HepG2 (cell line): Measurements from ENCODE around the gene WIPF2. TPM values are rescaled to one million over a fixed set of nuclear protein-coding genes. Genes with fewer than 3 reads are reported as not detected.

Experiments used
- DR1 ChIP-seq: sonication (generic); formaldehyde crosslinking; IDR thresholded peaks from 2 replicates; pipeline ENCODE4 v1.8.0; 2021; ENCODE audit warnings: mild to moderate bottlenecking, missing genetic modification reagents, inconsistent platforms
- HIVEP1 ChIP-seq: sonication (generic); formaldehyde crosslinking; IDR thresholded peaks from 2 replicates; pipeline ENCODE4 v1.4.0; 2020; ENCODE audit warnings: mild to moderate bottlenecking, missing genetic modification reagents
- KAT7 ChIP-seq: IDR thresholded peaks from 2 replicates; pipeline ENCODE4 v1.6.1; 2018; ENCODE audit warnings: borderline replicate concordance, missing compliant biosample characterization
- NCOA1 ChIP-seq: sonication (generic); formaldehyde crosslinking; IDR thresholded peaks from 2 replicates; pipeline ENCODE4 v1.9.0; 2021; ENCODE audit warnings: missing genetic modification reagents
- NR2F1 ChIP-seq, 2 experiments: fragments of 450-650 bp in 1 of 2; formaldehyde crosslinking in 1 of 2; IDR thresholded peaks; 2 replicates each; pipeline versions ENCODE4 v1.5.0 to v1.6.1; 2016 to 2020; ENCODE audit warnings: mild to moderate bottlenecking in 1 of 2, missing compliant biosample characterization in 1 of 2, missing genetic modification reagents in 1 of 2, moderate library complexity in 1 of 2
- PRPF4 ChIP-seq: fragments of 200-400 bp; formaldehyde crosslinking; IDR thresholded peaks from 2 replicates; pipeline ENCODE4 v1.6.1; 2016; ENCODE audit warnings: low read length, low read depth; ENCODE audit not compliant: poor library complexity, severe bottlenecking
- RBM39 ChIP-seq: fragments of 200-400 bp; formaldehyde crosslinking; IDR thresholded peaks from one replicate; pipeline ENCODE4 v1.6.1; 2018; ENCODE audit warnings: antibody characterized with exemption, mild to moderate bottlenecking, low read depth, low read length; ENCODE audit not compliant: poor library complexity, severe bottlenecking
- XRCC5 ChIP-seq: fragments of 200-400 bp; formaldehyde crosslinking; optimal IDR thresholded peaks from 2 replicates; pipeline ENCODE3; 2017; ENCODE audit warnings: mild to moderate bottlenecking, low read length
- ZFP36L2 ChIP-seq: sonication (generic); formaldehyde crosslinking; IDR thresholded peaks from 2 replicates; pipeline ENCODE4 v1.4.0; 2020; ENCODE audit warnings: missing genetic modification reagents
- ZMYM3 ChIP-seq: sonication (generic); formaldehyde crosslinking; IDR thresholded peaks from 2 replicates; pipeline ENCODE4 v1.5.1; 2020; ENCODE audit warnings: mild to moderate bottlenecking, missing genetic modification reagents
- ZMYM4 ChIP-seq: sonication (generic); formaldehyde crosslinking; IDR thresholded peaks from 2 replicates; pipeline ENCODE4 v1.8.1; 2023; ENCODE audit warnings: mild to moderate bottlenecking, missing genetic modification reagents
- ZNF282 ChIP-seq: fragments of 450-650 bp; IDR thresholded peaks from 2 replicates; pipeline ENCODE4 v1.6.1; 2018; ENCODE audit not compliant: partially characterized antibody
- ZNF557 ChIP-seq: sonication (generic); formaldehyde crosslinking; IDR thresholded peaks from 2 replicates; pipeline ENCODE4 v1.4.0; 2020; ENCODE audit warnings: missing genetic modification reagents
- ZNF577 ChIP-seq: sonication (generic); formaldehyde crosslinking; IDR thresholded peaks from 2 replicates; pipeline ENCODE4 v1.4.0; 2020; ENCODE audit warnings: mild to moderate bottlenecking, low read depth, missing genetic modification reagents, borderline replicate concordance
- ZNF678 ChIP-seq: sonication (generic); formaldehyde crosslinking; IDR thresholded peaks from 2 replicates; pipeline ENCODE4 v1.4.0; 2020; ENCODE audit warnings: mild to moderate bottlenecking, missing genetic modification reagents
- polyA plus RNA-seq, 8 experiments: library from polyadenylated mRNA; depleted of rRNA in 3 of 8; stranded (reverse) in 7 of 8; unstranded in 1 of 8; fragments of >200 nt; fragmentation: Illumina TruSeq in 4 of 8; extraction: Trizol in 4 of 8; gene quantifications; 2 replicates each; pipeline versions ENCODE4 v1.2.1 to v1.2.3, GENCODE V29; 2011 to 2016; ENCODE audit warnings: low read depth in 4 of 8, missing spikeins in 1 of 8, mixed read lengths in 1 of 8; ENCODE audit not compliant: insufficient read depth in 1 of 8
- total RNA-seq, 5 experiments: library from RNA; depleted of rRNA; stranded (reverse); fragments of >200 nt; fragmentation: Illumina TruSeq; extraction: Trizol; gene quantifications; 2 replicates each; pipeline ENCODE4 v1.2.3, GENCODE V29; 2016; ENCODE audit warnings: low read depth in 1 of 5
- TF ChIP-seq, protein P1 (sequence below): sonication (generic); formaldehyde crosslinking; IDR thresholded peaks from 2 replicates; pipeline ENCODE4 v1.4.0; 2020; ENCODE audit warnings: missing genetic modification reagents
- TF ChIP-seq, protein P2 (sequence below): sonication (generic); formaldehyde crosslinking; IDR thresholded peaks from one replicate; pipeline ENCODE4 v1.5.1; 2020; ENCODE audit warnings: mild to moderate bottlenecking, missing genetic modification reagents; ENCODE audit errors: not compliant biosample characterization

WIPF2 gene
- total and polyA plus RNA-seq, 2 of the 13 experiments (the other 11 are each of a cell fraction or from before 2014, with no cell fraction given): 7.2 to 10.8 TPM

- TF ChIP-seq ZFP36L2 (CRISPR knock-in tag) (no peak), PRPF4 (no peak), NR2F1 (CRISPR knock-in tag; IDR thresholded peaks at IDR 0.05) (peak in 1 of 2 experiments; percentile 36; a peak in 2 of 4 replicates), DR1 (CRISPR knock-in tag) (peak; percentile 90), ZNF577 (CRISPR knock-in tag) (no peak), ZNF678 (CRISPR knock-in tag) (no peak), ZNF557 (CRISPR knock-in tag) (no peak), RBM39 (peak; percentile 82), ZNF282 (no peak), ZMYM4 (CRISPR knock-in tag) (peak; percentile 67), KAT7 (CRISPR knock-in tag) (peak; percentile 67; the same call in 1 of the 2 replicates), HIVEP1 (CRISPR knock-in tag) (0 out of 2 replicates have a peak, but pooled peaks have one; percentile 63), NCOA1 (peak; percentile 18; the same call in 1 of the 2 replicates), ZMYM3 (no peak; the same call in 1 of the 2 replicates), XRCC5 (peak; percentile 67)
- TF ChIP-seq, protein P1, sequence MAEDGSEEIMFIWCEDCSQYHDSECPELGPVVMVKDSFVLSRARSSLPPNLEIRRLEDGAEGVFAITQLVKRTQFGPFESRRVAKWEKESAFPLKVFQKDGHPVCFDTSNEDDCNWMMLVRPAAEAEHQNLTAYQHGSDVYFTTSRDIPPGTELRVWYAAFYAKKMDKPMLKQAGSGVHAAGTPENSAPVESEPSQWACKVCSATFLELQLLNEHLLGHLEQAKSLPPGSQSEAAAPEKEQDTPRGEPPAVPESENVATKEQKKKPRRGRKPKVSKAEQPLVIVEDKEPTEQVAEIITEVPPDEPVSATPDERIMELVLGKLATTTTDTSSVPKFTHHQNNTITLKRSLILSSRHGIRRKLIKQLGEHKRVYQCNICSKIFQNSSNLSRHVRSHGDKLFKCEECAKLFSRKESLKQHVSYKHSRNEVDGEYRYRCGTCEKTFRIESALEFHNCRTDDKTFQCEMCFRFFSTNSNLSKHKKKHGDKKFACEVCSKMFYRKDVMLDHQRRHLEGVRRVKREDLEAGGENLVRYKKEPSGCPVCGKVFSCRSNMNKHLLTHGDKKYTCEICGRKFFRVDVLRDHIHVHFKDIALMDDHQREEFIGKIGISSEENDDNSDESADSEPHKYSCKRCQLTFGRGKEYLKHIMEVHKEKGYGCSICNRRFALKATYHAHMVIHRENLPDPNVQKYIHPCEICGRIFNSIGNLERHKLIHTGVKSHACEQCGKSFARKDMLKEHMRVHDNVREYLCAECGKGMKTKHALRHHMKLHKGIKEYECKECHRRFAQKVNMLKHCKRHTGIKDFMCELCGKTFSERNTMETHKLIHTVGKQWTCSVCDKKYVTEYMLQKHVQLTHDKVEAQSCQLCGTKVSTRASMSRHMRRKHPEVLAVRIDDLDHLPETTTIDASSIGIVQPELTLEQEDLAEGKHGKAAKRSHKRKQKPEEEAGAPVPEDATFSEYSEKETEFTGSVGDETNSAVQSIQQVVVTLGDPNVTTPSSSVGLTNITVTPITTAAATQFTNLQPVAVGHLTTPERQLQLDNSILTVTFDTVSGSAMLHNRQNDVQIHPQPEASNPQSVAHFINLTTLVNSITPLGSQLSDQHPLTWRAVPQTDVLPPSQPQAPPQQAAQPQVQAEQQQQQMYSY (CRISPR knock-in tag): 0 out of 2 replicates have a peak, but pooled peaks have one; percentile 33
- TF ChIP-seq, protein P2, sequence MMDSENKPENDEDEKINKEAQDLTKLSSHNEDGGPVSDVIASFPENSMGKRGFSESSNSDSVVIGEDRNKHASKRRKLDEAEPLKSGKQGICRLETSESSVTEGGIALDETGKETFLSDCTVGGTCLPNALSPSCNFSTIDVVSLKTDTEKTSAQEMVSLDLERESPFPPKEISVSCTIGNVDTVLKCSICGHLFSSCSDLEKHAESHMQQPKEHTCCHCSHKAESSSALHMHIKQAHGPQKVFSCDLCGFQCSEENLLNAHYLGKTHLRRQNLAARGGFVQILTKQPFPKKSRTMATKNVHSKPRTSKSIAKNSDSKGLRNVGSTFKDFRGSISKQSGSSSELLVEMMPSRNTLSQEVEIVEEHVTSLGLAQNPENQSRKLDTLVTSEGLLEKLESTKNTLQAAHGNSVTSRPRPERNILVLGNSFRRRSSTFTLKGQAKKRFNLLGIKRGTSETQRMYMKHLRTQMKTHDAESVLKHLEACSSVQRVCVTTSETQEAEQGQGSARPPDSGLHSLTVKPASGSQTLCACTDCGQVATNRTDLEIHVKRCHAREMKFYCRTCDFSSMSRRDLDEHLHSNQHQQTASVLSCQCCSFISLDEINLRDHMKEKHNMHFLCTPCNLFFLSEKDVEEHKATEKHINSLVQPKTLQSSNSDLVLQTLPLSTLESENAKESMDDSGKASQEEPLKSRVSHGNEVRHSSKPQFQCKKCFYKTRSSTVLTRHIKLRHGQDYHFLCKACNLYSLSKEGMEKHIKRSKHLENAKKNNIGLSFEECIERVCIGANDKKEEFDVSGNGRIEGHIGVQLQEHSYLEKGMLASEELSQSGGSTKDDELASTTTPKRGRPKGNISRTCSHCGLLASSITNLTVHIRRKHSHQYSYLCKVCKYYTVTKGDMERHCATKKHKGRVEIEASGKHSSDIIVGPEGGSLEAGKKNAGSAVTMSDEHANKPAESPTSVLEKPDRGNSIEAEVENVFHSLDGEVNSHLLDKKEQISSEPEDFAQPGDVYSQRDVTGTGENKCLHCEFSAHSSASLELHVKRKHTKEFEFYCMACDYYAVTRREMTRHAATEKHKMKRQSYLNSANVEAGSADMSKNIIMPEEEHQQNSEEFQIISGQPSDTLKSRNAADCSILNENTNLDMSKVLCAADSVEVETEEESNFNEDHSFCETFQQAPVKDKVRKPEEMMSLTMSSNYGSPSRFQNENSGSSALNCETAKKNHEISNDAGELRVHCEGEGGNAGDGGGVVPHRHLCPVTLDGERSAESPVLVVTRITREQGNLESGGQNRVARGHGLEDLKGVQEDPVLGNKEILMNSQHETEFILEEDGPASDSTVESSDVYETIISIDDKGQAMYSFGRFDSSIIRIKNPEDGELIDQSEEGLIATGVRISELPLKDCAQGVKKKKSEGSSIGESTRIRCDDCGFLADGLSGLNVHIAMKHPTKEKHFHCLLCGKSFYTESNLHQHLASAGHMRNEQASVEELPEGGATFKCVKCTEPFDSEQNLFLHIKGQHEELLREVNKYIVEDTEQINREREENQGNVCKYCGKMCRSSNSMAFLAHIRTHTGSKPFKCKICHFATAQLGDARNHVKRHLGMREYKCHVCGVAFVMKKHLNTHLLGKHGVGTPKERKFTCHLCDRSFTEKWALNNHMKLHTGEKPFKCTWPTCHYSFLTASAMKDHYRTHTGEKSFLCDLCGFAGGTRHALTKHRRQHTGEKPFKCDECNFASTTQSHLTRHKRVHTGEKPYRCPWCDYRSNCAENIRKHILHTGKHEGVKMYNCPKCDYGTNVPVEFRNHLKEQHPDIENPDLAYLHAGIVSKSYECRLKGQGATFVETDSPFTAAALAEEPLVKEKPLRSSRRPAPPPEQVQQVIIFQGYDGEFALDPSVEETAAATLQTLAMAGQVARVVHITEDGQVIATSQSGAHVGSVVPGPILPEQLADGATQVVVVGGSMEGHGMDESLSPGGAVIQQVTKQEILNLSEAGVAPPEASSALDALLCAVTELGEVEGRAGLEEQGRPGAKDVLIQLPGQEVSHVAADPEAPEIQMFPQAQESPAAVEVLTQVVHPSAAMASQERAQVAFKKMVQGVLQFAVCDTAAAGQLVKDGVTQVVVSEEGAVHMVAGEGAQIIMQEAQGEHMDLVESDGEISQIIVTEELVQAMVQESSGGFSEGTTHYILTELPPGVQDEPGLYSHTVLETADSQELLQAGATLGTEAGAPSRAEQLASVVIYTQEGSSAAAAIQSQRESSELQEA (CRISPR knock-in tag): peak; percentile 81
Measured at GRCh38 chr17:40287494-40288369, 68.6 kb downstream of the WIPF2 start, which contains the start of gene CDC6 (continued).
